Esophagus squamous epithelium (tissue), 5 donors: ENCODE results near the gene KRTAP19-7. TPM values are rescaled to one million over a fixed set of nuclear protein-coding genes. Genes with fewer than 3 reads are reported as not detected.

Experiments used
- DNase-seq: peaks from one replicate; lab custom pipeline; 2025; lab: John Stamatoyannopoulos, UW
- H3K27ac ChIP-seq, 4 donors: fragments of 200-600 bp; sonication (generic); one replicate each; pipeline ENCODE4 v1.5.1; 2016 to 2019; ENCODE audit warnings: mild to moderate bottlenecking in 1 of 4
- H3K27me3 ChIP-seq, 4 donors: fragments of 200-600 bp; sonication (generic); 1 replicate in 3 of 4; 2 replicates in 1 of 4; pipeline versions ENCODE4 v1.5.1 to v1.6.0; 2017 to 2021; ENCODE audit warnings: antibody characterized with exemption in 1 of 4
- H3K36me3 ChIP-seq, 3 donors: fragments of 200-600 bp; sonication (generic); one replicate each; pipeline ENCODE4 v1.5.1; 2016 to 2019
- H3K4me1 ChIP-seq, 3 donors: fragments of 200-600 bp; sonication (generic); one replicate each; pipeline ENCODE4 v1.5.1; 2017 to 2019
- H3K4me3 ChIP-seq, 4 donors: fragments of 200-600 bp; sonication (generic); 1 replicate in 3 of 4; 2 replicates in 1 of 4; pipeline ENCODE4 v1.5.1; 2016 to 2019; ENCODE audit warnings: mild to moderate bottlenecking in 2 of 4, moderate library complexity in 1 of 4
- H3K9me3 ChIP-seq, 3 donors: fragments of 200-600 bp; sonication (generic); one replicate each; pipeline ENCODE4 v1.5.1; 2016 to 2019
- POLR2A ChIP-seq, 4 donors: fragments of 450-650 bp; IDR thresholded peaks; one replicate each; pipeline ENCODE4 v1.6.1; 2017; ENCODE audit warnings: antibody characterized with exemption in 4 of 4, mild to moderate bottlenecking in 4 of 4, moderate library complexity in 3 of 4
- WGBS, 2 donors: methylation state at CpG; one replicate each; pipeline ENCODE4 v1.1.5; 2018; 5-methylcytosine and 5-hydroxymethylcytosine counted together
- intact Hi-C: fragments of 100-400 bp; cut with DNase I; formaldehyde crosslinking; loops from one replicate; pipeline ENCODE4 v1.15.0; 2022
- total RNA-seq, 4 donors: library from RNA; depleted of rRNA; stranded (reverse); fragments of >200 nt; gene quantifications; one replicate each; pipeline ENCODE4 v1.1.0, GENCODE V29; 2016
- TF ChIP-seq, protein P1 (sequence below), 6 experiments: fragments of 450-650 bp in 4 of 6; fragments of 200-600 bp in 2 of 6; sonication (generic) in 2 of 6; IDR thresholded peaks; one replicate each; pipeline ENCODE4 v1.5.1; 2016 to 2019; ENCODE audit warnings: antibody characterized with exemption in 6 of 6, mild to moderate bottlenecking in 4 of 6, moderate library complexity in 4 of 6
- donor health status: DM: yes; HTN: yes; CAD: no.

KRTAP19-7 gene
- total RNA-seq, 4 donors from 2014 or later = not detected

DNA sequence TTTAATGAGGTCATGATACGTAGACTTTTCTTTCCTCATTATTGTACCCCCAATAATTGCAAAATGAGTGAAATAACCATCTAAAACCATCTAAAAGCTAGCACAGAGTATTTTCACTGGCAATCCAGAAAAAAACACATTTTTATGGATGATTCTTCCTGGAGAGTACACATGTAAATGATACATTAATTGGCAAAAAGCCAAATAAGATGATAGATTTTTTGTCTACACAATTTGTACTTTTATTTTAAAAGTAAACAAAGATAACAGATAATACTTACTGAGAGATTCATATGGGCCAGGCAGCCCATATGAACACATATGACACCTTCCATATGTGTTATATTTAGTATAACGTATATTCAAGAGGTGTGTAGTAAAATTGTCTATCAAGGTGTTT, 2.5 kb upstream of the KRTAP19-7 start:
- no peak for DNase-seq
- Histone ChIP-seq H3K27me3 (no peaks in the 10 kb centered on the region), H3K4me1 (no peaks in the 10 kb centered on the region), H3K36me3 (no peaks in the 10 kb centered on the region), H3K27ac (no peak overlapping the region), H3K9me3 (no peaks in the 10 kb centered on the region), H3K4me3 (no peak overlapping the region)
- intact Hi-C loops = no loop called here
- WGBS, 2 donors = 68 to 79% methylated on average over 2 of the region's 2 CpGs
- TF ChIP-seq, protein P1, sequence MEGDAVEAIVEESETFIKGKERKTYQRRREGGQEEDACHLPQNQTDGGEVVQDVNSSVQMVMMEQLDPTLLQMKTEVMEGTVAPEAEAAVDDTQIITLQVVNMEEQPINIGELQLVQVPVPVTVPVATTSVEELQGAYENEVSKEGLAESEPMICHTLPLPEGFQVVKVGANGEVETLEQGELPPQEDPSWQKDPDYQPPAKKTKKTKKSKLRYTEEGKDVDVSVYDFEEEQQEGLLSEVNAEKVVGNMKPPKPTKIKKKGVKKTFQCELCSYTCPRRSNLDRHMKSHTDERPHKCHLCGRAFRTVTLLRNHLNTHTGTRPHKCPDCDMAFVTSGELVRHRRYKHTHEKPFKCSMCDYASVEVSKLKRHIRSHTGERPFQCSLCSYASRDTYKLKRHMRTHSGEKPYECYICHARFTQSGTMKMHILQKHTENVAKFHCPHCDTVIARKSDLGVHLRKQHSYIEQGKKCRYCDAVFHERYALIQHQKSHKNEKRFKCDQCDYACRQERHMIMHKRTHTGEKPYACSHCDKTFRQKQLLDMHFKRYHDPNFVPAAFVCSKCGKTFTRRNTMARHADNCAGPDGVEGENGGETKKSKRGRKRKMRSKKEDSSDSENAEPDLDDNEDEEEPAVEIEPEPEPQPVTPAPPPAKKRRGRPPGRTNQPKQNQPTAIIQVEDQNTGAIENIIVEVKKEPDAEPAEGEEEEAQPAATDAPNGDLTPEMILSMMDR (IDR thresholded peaks at IDR 0.05) = no peak
- TF ChIP-seq POLR2A (IDR thresholded peaks at IDR 0.05) = no peak

- TF ChIP-seq POLR2A (IDR thresholded peaks at IDR 0.05) = no peak
- TF ChIP-seq, protein P1 (IDR thresholded peaks at IDR 0.05) = no peak
- Histone ChIP-seq H3K27ac (no peak overlapping the region), H3K4me3 (no peak overlapping the region), H3K27me3 (no peaks in the 10 kb centered on the region), H3K36me3 (no peaks in the 10 kb centered on the region), H3K4me1 (no peaks in the 10 kb centered on the region), H3K9me3 (no peaks in the 10 kb centered on the region)
- 55 to 60% methylated on average over 6 of the region's 6 CpGs for WGBS, 2 donors
- no peak for DNase-seq
- intact Hi-C loops = no loop called here
These were observed 2.0 kb upstream of the KRTAP19-7 start for GRCh38 chr21:30563072-30563471.

GRCh38 chr21:30561957-30562356, 843 bp upstream of the KRTAP19-7 start:
- TF ChIP-seq, protein P1 (IDR thresholded peaks at IDR 0.05) = no peak
- TF ChIP-seq POLR2A (IDR thresholded peaks at IDR 0.05) = no peak
- Histone ChIP-seq H3K4me3 (no peak overlapping the region), H3K27me3 (no peaks in the 10 kb centered on the region), H3K9me3 (no peaks in the 10 kb centered on the region), H3K4me1 (no peaks in the 10 kb centered on the region), H3K27ac (no peak overlapping the region), H3K36me3 (no peaks in the 10 kb centered on the region)
- intact Hi-C loops = no loop called here
- 72 to 89% methylated on average over 2 of the region's 2 CpGs for WGBS, 2 donors
- no peak for DNase-seq

DNA sequence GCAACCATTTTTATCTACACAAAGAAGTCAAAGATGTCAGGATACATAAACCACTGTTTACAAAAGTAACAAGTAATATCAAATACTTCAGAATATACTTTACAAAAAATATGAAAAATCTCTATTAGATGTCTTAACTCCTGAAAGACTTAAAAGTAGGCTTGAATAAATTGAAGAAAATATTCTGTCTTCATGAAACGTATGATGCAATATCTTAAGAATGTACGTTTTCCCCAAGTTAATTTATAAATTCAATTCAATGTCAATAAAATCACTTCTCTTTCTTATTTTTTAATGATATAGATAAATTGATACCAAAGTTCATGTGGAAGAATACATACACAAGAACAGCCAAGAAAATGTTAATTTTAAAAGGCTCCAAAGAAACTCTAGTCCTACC, 6.0 kb downstream of the KRTAP19-7 start:
- no peaks in the 10 kb centered on the region for H3K4me1 ChIP-seq
- H3K27me3 ChIP-seq = no peaks in the 10 kb centered on the region
- WGBS, 2 donors = 77 to 79% methylated on average over 2 of the region's 2 CpGs
- H3K9me3 ChIP-seq = peaks cover 0 to 5% (median 0%) of the 10 kb centered on the region in 3 donors
- intact Hi-C loops = no loop called here
- no peak overlapping the region for H3K27ac ChIP-seq
- DNase-seq = no peak
- no peak for TF ChIP-seq POLR2A (IDR thresholded peaks at IDR 0.05)
- TF ChIP-seq, protein P1 (IDR thresholded peaks at IDR 0.05) = no peak
- no peak overlapping the region for H3K4me3 ChIP-seq
- no peaks in the 10 kb centered on the region for H3K36me3 ChIP-seq

DNA sequence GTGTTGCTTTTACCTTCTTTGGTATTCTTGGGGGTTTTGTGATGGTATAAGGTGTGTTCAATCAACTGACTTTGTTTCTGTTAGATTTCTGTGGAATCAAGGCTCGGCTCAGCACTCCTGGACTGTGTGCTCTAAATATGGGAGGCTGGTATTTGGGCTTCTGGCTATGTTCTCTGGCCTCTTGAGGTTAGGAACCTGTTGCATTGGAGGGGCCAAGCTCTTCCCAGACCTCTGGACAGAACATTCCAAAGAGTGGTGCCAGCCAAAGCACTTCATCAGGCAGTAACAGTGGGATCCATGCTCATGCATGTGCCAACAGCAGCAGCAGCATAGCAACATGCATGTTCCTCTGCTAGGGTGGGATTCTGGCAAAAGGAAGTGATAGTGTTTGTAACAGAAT, 8.3 kb downstream of the KRTAP19-7 start:
- Histone ChIP-seq H3K27me3 (no peaks in the 10 kb centered on the region), H3K27ac (no peak overlapping the region), H3K36me3 (no peaks in the 10 kb centered on the region), H3K4me1 (no peaks in the 10 kb centered on the region), H3K9me3 (peaks cover 0 to 5% (median 0%) of the 10 kb centered on the region in 3 donors), H3K4me3 (no peak overlapping the region)
- intact Hi-C loops = no loop called here
- DNase-seq = no peak
- 43% methylated on average over 1 of the region's 1 CpG; no CpG with 5 or more reads in 1 of the 2 donors for WGBS, 2 donors
- TF ChIP-seq, protein P1 (IDR thresholded peaks at IDR 0.05) = no peak
- TF ChIP-seq POLR2A (IDR thresholded peaks at IDR 0.05) = no peak
